ENCODE results near the gene KRTAP5-9.
"Not testable (repeated sequence)": the region's sequence is repeated elsewhere in the genome, so short reads cannot be mapped to it uniquely, and the experiment has no call there.

KRTAP5-9 gene

DNA sequence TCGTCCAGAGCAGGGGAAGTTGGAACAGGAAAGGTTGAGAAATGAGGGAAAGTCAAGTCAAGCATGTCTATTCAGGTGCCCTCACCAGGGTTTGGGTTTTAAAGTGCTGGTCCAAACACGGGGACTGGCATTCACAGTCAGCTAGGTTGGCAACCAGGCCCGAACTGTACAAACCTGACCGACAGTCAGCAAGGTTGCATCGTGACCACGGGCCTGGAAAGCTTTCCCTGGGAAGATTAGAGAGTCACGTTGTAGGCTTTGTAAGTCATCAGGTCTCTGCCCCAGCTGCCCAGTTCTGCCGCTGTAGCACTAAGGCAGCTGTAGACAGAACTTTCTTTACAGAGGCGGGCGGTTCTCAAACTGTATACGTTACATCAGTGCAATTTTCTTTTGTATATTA lies 24.6 kb downstream of the KRTAP5-9 start:
- TF ChIP-seq CTCF (IDR thresholded peaks at IDR 0.05; ENCODE audit: low read depth, low read length) = no peak
- in situ Hi-C loops (cut with HindIII; ENCODE audit: low sequenced_read_pairs) = no loop called here
- DNase-seq (ENCODE audit: low read depth, low spot score) = no peak
- no peak overlapping the region for H3K4me3 ChIP-seq (ENCODE audit: low read depth, low read length)

DNA sequence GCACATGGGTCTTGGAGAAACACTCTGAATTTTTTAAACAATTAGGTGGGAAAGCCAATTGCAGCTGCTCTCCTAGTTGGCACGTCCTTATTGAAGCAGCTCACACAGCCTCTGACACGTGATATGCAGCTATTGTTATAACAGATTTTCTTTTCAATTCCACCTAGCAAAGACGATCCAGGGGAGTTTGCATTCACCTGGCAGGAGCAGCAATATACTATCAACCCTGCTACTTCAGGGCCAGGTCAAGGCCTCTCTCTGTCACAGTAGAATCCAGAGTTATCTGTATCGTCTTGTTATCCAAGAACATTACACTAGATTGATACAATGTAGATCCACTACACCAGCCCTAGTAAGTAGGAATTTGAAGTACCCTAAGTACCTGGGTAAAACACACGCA lies 26.2 kb downstream of the KRTAP5-9 start:
- in situ Hi-C loops (cut with HindIII; ENCODE audit: low sequenced_read_pairs) = no loop called here
- H3K4me3 ChIP-seq (ENCODE audit: low read depth, low read length) = no peak overlapping the region
- TF ChIP-seq CTCF (IDR thresholded peaks at IDR 0.05; ENCODE audit: low read depth, low read length) = no peak
- no peak for DNase-seq (ENCODE audit: low read depth, low spot score)

- in situ Hi-C loops (cut with HindIII; ENCODE audit: low sequenced_read_pairs) = no loop called here
- H3K4me3 ChIP-seq (ENCODE audit: low read depth, low read length) = no peak overlapping the region
- no peak for DNase-seq (ENCODE audit: low read depth, low spot score)
- TF ChIP-seq CTCF (IDR thresholded peaks at IDR 0.05; ENCODE audit: low read depth, low read length) = no peak
These were observed 27.7 kb downstream of the KRTAP5-9 start for GRCh38 chr11:71575723-71576424.

DNA sequence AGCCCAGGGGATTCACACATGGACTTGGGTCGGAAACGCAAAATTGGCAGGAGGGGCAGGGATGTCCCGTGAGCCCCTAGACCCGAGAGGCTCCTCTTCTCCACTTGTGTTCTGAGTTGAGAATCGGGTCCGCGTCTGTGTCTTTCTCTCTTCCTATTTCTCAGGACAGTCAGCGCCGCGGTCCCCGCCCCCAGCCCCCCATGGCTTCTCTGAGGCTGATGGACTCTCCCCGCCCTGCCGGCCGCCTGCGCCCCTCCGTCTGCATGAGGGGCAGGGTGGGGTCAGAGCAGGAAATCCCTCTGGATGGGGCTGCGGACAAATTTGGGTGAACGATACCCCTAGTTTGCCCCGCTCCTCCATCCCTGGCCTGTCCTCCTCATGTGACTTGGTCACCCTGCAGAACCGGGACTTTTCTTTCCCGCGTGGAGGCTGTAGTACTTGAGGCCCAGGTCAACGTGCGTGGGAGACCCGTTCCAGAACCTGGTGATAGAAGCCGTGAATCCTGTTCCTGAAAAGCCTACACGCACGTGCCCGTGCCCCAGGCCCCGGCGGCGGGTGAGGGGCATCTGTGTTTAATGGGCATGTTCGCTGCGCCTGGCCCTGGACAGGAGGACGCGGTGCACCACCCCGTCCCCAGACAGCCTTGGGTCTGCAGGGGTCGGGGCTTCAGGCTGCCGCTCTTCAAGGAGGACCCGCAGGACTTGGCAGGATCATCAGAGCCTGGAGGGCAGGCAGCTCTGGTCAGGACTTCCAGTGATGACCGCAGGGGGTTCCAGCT lies 28.7 kb downstream of the KRTAP5-9 start:
- H3K4me3 ChIP-seq (ENCODE audit: low read depth, low read length); DNase-seq (ENCODE audit: low read depth, low spot score); in situ Hi-C loops (cut with HindIII; ENCODE audit: low sequenced_read_pairs): not testable (repeated sequence)

DNA sequence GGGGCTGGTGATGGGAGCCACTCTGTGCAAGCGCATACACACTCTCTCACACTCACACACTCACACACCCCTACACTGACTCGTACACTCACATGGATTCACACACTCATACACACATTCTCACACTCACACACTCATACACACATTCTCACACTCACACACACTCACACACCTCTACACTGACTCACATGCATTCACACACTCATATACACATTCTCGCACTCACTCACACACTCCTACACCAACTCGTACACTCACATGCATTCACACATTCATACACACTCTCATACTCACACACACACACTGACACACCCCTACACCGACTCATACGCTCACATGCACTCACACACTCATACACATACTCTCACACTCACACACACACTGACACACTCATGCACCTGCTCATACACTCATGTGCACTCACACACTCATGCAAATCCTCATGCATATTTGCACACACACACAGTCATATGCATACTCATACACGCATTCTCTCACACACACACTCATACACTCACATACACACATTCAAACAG lies 29.3 kb downstream of the KRTAP5-9 start:
- in situ Hi-C loops (cut with HindIII; ENCODE audit: low sequenced_read_pairs) = no loop called here
- no peak for TF ChIP-seq CTCF (IDR thresholded peaks at IDR 0.05; ENCODE audit: low read depth, low read length)
- H3K4me3 ChIP-seq (ENCODE audit: low read depth, low read length) = no peak overlapping the region
- DNase-seq (ENCODE audit: low read depth, low spot score) = no peak

DNA sequence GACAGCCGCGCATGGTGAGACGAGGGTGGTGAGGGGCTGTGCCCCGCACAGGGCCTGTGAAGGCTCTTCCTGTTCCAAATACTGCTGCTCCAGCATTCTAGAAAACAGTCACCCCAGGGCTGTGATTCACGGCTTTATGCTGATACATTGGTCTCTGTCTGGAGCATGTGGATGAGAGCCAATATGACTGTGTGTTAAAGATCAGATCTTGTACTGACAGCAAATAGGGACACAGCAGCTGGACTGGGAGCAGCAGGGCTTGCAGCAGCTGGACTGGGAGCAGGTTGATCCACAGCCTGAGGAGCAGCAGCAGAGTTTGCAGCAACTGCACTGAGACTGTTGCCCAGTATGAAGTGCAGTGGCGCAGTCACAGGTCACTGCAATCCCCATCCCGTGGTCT lies 31.3 kb downstream of the KRTAP5-9 start:
- not testable (repeated sequence) for H3K4me3 ChIP-seq (ENCODE audit: low read depth, low read length); DNase-seq (ENCODE audit: low read depth, low spot score)

DNA sequence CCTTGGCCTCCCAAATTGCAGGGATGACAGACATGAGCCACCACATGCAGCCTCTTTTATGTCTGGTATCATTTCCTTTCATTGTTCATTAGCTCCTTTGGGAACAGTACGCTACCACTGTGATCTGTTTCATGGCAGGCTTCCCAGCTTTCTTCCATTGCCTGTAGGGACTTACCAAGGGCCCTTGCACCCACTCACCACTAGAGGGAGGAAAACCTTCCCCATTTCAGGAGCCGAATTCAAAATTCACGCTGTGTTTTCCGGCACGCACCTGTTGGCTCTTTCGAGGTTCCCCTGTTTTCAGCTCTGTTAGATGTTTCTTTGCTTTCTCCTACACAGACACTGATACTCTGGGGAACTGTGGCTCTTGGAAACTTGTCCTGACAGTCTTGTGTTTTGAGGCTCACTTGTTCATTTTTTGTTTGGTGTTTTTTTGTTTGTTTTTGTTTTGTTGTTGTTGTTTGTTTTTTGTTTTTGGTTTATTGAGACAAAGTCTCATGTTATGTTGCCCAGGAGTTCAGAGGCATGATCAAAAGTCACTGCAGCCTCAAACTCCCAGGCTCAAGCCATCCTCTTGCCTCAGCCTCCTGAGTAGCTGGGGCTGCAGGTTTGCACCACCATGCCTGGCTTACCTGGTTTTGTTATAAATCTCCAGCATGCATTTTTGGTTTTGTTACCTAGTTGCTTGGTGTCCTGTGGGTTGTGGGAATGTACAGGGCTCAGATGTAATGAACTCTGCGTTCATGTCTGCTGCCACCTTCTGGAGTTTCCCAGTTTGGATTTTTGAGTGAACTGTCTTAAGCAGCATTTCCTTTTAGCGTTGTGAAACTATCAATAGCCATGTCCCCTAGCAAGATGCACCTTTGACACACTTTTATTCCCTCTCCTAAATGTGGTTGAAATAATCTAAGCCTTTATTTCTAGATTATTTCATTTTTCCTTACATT lies 32.1 kb downstream of the KRTAP5-9 start:
- in situ Hi-C loops (cut with HindIII; ENCODE audit: low sequenced_read_pairs) = no loop called here
- no peak overlapping the region for H3K4me3 ChIP-seq (ENCODE audit: low read depth, low read length)
- peak; percentile 96 for TF ChIP-seq CTCF (IDR thresholded peaks at IDR 0.05; ENCODE audit: low read depth, low read length)
- DNase-seq (ENCODE audit: low read depth, low spot score) = peak; percentile 70

More for the DNA sequence above, 31.3 kb downstream of the KRTAP5-9 start:
- in situ Hi-C loops (cut with HindIII; ENCODE audit: low sequenced_read_pairs) = not testable (repeated sequence)

All from astrocyte of the spinal cord (primary cell).